GM10248 (cell line): Measurements from ENCODE around the gene DIAPH2.

Experiments used
- CTCF ChIA-PET: fragments of 300-600 bp; sonication (Branson Sonifier 250); formaldehyde crosslinking; extraction: SDS; loops from one replicate; lab custom pipeline; 2021; ENCODE audit warnings: antibody characterized with exemption; lab: Yijun Ruan, JAX
- POLR2A ChIA-PET: fragments of 350-650 bp; sonication (Branson Sonifier 250); formaldehyde crosslinking; extraction: SDS; loops from one replicate; lab custom pipeline; 2020; ENCODE audit warnings: antibody characterized with exemption; lab: Yijun Ruan, JAX
- DNase-seq: peaks from one replicate; pipeline ENCODE4 v3.0.0; 2012; ENCODE audit errors: extremely low spot score
- TF ChIP-seq, protein P1 (sequence below): IDR thresholded peaks from 2 replicates; pipeline ENCODE4 v1.5.1; 2012; ENCODE audit warnings: mild to moderate bottlenecking, low read depth; ENCODE audit errors: extremely low read depth, missing control alignments, control extremely low read depth

Gene DIAPH2

DNA sequence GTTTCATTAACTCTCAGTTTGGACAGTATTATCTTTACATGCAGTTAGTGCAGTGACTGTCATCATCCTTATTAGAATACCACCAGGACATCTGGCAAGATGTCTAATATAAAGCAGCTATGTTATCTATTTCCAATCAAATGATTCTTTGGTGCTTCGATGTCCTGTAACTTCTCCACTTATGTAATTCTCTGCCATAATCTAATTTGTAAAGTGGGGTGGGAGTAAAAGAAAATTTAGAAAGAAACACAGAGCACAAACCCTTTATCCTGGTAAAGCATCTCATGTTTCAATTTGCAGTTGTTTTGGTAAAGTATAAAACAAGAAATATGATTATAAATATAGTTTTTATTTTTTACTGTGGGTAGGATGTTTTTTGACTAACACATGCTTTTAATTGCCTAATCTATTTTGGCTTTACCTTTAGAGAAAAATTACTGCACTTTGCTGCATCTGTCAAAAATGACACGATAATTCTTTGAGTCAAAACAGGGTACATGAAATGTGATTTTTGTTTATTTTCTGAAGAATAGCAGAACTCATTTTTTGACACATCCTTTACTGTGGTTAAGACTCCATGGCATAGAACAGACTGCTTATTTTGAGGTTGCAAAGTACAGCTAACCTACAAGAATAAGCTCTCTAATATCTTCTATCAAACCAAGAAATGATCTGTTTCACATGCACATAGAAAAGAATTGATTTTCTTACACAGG, 581.9 kb downstream of the DIAPH2 start:
- ChIA-PET CTCF (interaction anchor here (0.8 kb wide), 1 partner anchor 11 kb away, joined by 3 read pairs; no protein-coding TSS in a partner anchor), POLR2A (no interaction called here)
- TF ChIP-seq, protein P1, sequence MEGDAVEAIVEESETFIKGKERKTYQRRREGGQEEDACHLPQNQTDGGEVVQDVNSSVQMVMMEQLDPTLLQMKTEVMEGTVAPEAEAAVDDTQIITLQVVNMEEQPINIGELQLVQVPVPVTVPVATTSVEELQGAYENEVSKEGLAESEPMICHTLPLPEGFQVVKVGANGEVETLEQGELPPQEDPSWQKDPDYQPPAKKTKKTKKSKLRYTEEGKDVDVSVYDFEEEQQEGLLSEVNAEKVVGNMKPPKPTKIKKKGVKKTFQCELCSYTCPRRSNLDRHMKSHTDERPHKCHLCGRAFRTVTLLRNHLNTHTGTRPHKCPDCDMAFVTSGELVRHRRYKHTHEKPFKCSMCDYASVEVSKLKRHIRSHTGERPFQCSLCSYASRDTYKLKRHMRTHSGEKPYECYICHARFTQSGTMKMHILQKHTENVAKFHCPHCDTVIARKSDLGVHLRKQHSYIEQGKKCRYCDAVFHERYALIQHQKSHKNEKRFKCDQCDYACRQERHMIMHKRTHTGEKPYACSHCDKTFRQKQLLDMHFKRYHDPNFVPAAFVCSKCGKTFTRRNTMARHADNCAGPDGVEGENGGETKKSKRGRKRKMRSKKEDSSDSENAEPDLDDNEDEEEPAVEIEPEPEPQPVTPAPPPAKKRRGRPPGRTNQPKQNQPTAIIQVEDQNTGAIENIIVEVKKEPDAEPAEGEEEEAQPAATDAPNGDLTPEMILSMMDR: no peak
- no peak for DNase-seq

DNA sequence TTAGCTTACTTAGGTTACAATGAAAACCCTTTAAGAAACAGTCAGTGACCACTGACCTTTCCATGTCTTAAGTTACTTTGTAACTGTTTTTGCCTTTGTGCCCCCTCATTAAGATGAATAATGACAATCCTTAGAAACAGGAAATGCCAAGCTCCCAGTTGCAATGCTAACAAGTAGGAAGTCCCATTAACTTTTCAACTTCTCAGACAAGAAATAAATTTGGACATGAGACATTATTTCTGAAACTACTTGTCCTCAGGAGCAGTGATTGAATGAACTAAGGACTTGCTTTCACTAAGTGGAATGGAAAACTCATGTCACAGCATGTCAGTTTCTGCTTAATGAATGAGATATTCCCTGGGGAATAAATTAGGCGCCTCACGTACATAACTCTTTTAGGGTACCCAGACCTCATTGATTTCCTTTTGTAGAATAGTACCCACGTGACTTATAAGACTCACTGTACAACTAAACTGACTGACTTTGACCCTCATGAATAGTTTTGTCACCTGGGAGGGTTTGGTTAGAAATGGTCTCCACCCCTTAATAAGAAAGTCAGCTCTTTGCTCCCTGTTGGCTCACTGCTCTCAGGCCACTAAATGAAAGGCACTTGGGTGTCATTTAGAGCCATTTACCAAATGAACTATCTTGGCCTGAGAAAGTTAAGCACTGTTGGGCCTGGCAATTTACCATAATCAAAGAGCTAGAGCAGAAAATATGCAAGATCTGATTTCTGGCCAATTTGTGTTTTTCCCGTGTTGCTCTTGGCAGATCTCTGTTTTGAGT, 582.9 kb downstream of the DIAPH2 start:
- CTCF ChIA-PET: interaction anchor here (1.2 kb wide), 1 partner anchor 11 kb away, joined by 3 read pairs; no protein-coding TSS in a partner anchor
- no peak for DNase-seq
- TF ChIP-seq, protein P1: no peak
- POLR2A ChIA-PET: no interaction called here

DNA sequence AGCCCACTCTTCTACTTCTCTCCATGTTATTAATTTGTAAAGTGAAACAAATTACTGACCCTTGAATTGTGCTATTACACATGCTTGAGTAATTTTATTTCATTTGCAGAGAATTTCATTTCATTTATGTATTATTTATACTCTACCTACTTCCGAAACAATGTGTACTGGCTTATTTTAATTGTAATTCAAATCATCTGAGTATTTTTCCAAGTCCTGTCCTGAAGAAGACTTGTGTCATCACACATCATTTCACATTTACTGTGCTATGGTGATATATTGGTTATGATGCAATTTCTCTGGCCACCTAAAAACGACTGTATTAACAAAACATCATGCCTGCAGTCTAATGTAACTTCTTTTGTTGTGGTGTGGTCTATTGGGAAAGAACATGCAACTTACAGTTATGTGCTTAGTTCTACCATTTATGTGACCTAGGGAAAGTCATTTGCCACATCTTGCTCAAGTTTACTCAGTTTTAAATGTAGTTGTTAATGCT, 583.6 kb downstream of the DIAPH2 start:
- DNase-seq: no peak
- CTCF ChIA-PET: interaction anchor here (1.2 kb wide), 1 partner anchor 10 kb away, joined by 3 read pairs; no protein-coding TSS in a partner anchor
- POLR2A ChIA-PET: no interaction called here
- TF ChIP-seq, protein P1: no peak

DNA sequence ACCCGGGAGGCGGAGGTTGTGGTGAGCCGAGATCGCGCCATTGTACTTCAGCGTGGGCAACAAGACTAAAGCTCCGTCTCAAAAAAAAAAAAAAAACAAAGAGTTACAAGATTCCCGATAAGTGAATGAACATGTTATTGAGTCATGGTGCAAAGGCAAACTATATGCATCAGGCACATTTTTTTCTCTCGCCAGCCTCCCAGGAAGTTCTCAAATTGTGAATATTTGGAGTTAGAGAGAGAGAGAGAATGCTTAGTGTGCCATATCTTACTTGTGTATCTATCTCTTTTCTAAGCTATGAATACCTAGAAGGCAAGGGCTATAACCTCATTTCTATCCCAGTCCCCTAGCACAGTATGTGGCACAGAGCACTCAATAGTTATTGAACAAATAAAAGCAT, 599.9 kb downstream of the DIAPH2 start:
- POLR2A ChIA-PET: no interaction called here
- TF ChIP-seq, protein P1: no peak
- CTCF ChIA-PET: no interaction called here
- DNase-seq: no peak

DNA sequence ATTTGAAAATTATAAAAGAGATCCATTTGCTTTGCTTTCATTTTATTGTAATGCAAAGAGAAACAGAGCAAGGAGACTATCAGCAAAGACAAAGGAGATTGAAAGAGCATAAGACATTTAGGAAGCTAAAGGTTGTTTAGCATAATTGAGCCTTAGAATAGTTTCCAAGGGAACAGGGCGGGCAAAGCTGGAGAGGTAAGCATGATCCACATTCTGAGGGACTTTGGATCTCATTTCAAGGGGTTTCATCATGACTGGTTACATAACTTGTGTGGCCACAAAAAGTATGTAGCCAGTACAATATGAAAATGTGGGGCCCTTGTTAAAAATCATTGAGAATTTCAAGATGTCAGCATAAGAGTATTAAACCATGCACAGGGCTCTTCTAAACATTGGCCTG, 605.6 kb downstream of the DIAPH2 start:
- CTCF ChIA-PET: interaction anchor here (1.3 kb wide), 1 partner anchor 14 kb away, joined by 4 read pairs; no protein-coding TSS in a partner anchor
- POLR2A ChIA-PET: no interaction called here
- TF ChIP-seq, protein P1: no peak
- no peak for DNase-seq

DNA sequence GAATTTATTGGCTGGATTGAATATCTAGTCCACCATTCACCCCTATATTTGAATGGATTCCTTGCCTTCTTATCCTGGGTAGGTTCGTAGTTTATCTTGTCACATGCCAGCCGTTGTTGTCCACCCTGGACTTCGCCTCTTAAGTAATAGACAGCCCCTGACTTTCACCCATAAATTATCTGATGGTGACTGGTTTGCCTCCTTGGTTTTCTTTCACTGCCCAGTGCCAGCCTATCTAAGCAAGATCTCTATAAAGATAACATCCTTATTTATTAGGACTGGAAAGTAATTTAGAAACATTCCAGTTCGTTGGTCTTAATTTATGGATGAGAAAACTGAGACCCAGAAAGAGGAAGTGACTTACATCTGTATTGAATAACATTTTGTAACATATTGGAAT, 609.4 kb downstream of the DIAPH2 start:
- TF ChIP-seq, protein P1: no peak
- POLR2A ChIA-PET: no interaction called here
- no peak for DNase-seq
- CTCF ChIA-PET: no interaction called here
